Measurements from ENCODE around the gene NTMT1.

DNA sequence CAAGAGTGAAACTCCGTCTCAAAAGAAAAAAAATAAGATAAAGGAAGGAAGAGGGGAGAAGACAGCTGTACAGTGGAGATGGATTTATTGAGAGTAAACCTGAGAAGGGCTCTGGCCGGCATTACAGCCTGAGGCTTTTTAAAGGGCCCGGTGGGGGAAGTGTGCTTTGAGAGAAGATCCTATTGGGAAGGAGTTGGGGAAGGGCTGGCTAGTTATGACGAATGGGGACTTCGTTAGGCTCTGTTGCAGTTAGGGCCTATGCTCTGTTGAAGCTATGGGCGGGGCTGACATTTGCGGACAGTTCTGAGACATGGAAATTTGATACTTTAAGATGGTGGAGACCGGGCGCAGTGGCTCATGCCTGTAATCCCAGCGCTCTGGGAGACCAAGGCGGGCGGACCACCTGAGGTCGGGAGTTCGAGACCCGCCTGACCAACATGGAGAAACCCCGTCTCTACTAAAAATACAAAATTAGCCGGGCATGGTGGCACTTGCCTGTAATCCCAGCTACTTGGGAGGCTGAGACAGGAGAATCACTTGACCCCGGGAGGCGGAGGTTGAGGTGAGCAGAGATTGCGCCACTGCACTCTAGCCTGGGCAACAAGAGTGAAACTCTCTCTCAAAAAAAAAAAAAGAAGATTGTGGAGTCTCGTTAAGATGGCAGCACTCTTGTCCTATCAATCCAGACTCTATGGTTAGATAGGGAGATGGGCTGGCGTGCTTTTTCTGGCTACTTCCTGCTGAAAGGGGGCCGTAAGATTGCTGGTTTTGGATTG is 38.3 kb upstream of the NTMT1 start:
- TF ChIP-seq, protein P1, sequence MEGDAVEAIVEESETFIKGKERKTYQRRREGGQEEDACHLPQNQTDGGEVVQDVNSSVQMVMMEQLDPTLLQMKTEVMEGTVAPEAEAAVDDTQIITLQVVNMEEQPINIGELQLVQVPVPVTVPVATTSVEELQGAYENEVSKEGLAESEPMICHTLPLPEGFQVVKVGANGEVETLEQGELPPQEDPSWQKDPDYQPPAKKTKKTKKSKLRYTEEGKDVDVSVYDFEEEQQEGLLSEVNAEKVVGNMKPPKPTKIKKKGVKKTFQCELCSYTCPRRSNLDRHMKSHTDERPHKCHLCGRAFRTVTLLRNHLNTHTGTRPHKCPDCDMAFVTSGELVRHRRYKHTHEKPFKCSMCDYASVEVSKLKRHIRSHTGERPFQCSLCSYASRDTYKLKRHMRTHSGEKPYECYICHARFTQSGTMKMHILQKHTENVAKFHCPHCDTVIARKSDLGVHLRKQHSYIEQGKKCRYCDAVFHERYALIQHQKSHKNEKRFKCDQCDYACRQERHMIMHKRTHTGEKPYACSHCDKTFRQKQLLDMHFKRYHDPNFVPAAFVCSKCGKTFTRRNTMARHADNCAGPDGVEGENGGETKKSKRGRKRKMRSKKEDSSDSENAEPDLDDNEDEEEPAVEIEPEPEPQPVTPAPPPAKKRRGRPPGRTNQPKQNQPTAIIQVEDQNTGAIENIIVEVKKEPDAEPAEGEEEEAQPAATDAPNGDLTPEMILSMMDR (IDR thresholded peaks at IDR 0.05): no peak
- TF ChIP-seq POLR2A (IDR thresholded peaks at IDR 0.05): no peak
